ENCODE results near the gene HOXD11. TPM values are rescaled to one million over a fixed set of nuclear protein-coding genes. Genes with fewer than 3 reads are reported as not detected.
A peak's percentile ranks its signal among the peaks of the same experiment; 100 is the strongest.

The HOXD11 gene
- total and polyA plus RNA-seq, 2 donors (not counting 1 experiment from before 2014, with no cell fraction given): not detected

DNA sequence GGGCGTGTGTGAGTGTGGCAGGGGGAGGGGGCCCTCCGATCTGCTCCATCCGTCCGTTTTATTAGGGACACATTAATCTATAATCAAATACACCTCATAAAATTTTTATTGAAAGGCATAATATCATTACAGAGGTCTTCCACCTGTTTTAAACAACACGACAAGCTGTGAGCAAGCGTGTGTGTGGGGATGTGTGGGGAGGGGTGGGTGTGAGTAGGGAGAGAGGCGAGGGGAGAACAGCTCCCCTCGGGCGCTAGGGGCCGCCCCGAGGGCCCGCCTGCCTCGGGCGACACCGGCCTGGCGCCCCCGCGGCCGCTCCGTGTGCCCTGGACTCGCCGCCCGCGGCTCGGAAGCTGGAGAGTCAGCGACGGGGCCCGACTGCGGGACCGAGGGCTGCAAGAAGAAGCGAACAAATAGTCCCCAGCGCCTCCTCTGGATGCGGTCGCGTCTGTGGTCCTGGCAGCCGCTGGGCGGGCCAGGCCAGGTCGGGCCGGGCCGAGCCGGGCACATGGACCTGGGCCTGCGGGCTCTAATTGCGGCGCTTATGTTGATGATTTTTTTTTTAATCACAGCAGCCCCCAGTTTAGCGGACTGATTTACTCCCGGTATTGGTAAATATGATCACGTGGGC is 15.1 kb downstream of the HOXD11 start:
- peaks cover 2% of the 10 kb centered on the region for H3K9me3 Mint-ChIP-seq (ENCODE audit: insufficient read depth)
- peak; percentile 92 for TF ChIP-seq EZH2 (IDR thresholded peaks at IDR 0.05; ENCODE audit: borderline replicate concordance, insufficient read depth, low read depth, low read length, poor library complexity, severe bottlenecking)
- TF ChIP-seq, protein P1, sequence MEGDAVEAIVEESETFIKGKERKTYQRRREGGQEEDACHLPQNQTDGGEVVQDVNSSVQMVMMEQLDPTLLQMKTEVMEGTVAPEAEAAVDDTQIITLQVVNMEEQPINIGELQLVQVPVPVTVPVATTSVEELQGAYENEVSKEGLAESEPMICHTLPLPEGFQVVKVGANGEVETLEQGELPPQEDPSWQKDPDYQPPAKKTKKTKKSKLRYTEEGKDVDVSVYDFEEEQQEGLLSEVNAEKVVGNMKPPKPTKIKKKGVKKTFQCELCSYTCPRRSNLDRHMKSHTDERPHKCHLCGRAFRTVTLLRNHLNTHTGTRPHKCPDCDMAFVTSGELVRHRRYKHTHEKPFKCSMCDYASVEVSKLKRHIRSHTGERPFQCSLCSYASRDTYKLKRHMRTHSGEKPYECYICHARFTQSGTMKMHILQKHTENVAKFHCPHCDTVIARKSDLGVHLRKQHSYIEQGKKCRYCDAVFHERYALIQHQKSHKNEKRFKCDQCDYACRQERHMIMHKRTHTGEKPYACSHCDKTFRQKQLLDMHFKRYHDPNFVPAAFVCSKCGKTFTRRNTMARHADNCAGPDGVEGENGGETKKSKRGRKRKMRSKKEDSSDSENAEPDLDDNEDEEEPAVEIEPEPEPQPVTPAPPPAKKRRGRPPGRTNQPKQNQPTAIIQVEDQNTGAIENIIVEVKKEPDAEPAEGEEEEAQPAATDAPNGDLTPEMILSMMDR (IDR thresholded peaks at IDR 0.05): no peak
- peak overlapping the region; percentile 72 for H3K4me2 ChIP-seq (replicated peaks; ENCODE audit: low read depth, low read length, poor library complexity, severe bottlenecking)
- H2AFZ ChIP-seq (ENCODE audit: insufficient read depth, low read depth, low read length, poor library complexity, severe bottlenecking): peak overlapping the region; percentile 40
- ChIA-PET POLR2A (no interaction called here), CTCF (interaction anchor here (1.2 kb wide), 1 partner anchor 333 kb away, joined by 3 read pairs; no protein-coding TSS in a partner anchor)
- H3K9me3 ChIP-seq (ENCODE audit: control extremely low read depth in 1 of 3, control insufficient read depth in 2 of 3, insufficient read depth in 1 of 3, low read length in 2 of 3): peaks cover 0 to 51% (median 0%) of the 10 kb centered on the region in 3 donors
- no peak for DNase-seq
- no peaks in the 10 kb centered on the region for H3K79me2 ChIP-seq (ENCODE audit: control insufficient read depth, insufficient read depth, low read length)
- intact Hi-C loops (cut with micrococcal nuclease): no loop called here
- H3K4me1 ChIP-seq (ENCODE audit: control insufficient read depth in 2 of 2, insufficient read depth in 2 of 2, low read length in 2 of 2): peaks cover 5 to 35% of the 10 kb centered on the region in 2 donors
- no peak for ATAC-seq (ENCODE audit: low read depth)
- peaks cover 0 to 94% (median 75%) of the 10 kb centered on the region in 4 experiments for H3K27me3 ChIP-seq (replicated peaks in 1 of 4; ENCODE audit: control extremely low read depth in 1 of 4, control insufficient read depth in 3 of 4, insufficient read depth in 4 of 4, low read length in 3 of 4)
- peaks cover 78% of the 10 kb centered on the region for H3K27me3 Mint-ChIP-seq
- H3K4me3 Mint-ChIP-seq: peak overlapping the region; percentile 54
- H3K4me1 Mint-ChIP-seq: peaks cover 11% of the 10 kb centered on the region
- H3K4me3 ChIP-seq (ENCODE audit: control extremely low read depth in 1 of 5, extremely low read depth in 1 of 5, insufficient read depth in 1 of 5, low read depth in 2 of 5, low read length in 4 of 5): peak overlapping the region in 2 of 5 experiments; percentile 26 to 33
- WGBS (ENCODE audit: insufficient coverage): 8% methylated on average over 43 of the region's 47 CpGs
- no peak overlapping the region for H3K27ac Mint-ChIP-seq
- H3K9ac ChIP-seq (ENCODE audit: low read length): peak overlapping the region; percentile 26
- no peak overlapping the region for H3K27ac ChIP-seq (ENCODE audit: low read length in 2 of 2)
- H4K20me1 ChIP-seq (ENCODE audit: control insufficient read depth, insufficient read depth, low read length, poor library complexity, severe bottlenecking): no peaks in the 10 kb centered on the region
- H3K36me3 ChIP-seq (replicated peaks in 1 of 2; ENCODE audit: control extremely low read depth in 1 of 2, control insufficient read depth in 1 of 2, extremely low read depth in 1 of 2, insufficient read depth in 2 of 2, low read length in 1 of 2): no peaks in the 10 kb centered on the region

- peak within 1 kb of the TSS; percentile 54 for H3K4me3 Mint-ChIP-seq
- no peak within 1 kb of the TSS for H3K27ac Mint-ChIP-seq
Observed at GRCh38 chr2:176122683-176123410, 15.8 kb downstream of the HOXD11 start, which contains the start of gene HOXD9. HOXD9 (plus strand) TSS chr2:176122719; CDS start chr2:176122769, 50 bp downstream.

More at GRCh38 chr2:176122683-176123410, 15.8 kb downstream of the HOXD11 start, which contains the start of gene HOXD9:
- Histone ChIP-seq H3K9me3 (ENCODE audit: control extremely low read depth in 1 of 3, control insufficient read depth in 2 of 3, insufficient read depth in 1 of 3, low read length in 2 of 3) (peaks cover 0 to 44% (median 0%) of the 10 kb centered on the region in 3 donors), H3K27ac (ENCODE audit: low read length in 2 of 2) (no peak within 1 kb of the TSS), H3K4me2 (replicated peaks; ENCODE audit: low read depth, low read length, poor library complexity, severe bottlenecking) (peak within 1 kb of the TSS; percentile 72), H3K9ac (ENCODE audit: low read length) (peak within 1 kb of the TSS; percentile 26), H3K36me3 (replicated peaks in 1 of 2; ENCODE audit: control extremely low read depth in 1 of 2, control insufficient read depth in 1 of 2, extremely low read depth in 1 of 2, insufficient read depth in 2 of 2, low read length in 1 of 2) (no peaks in the 10 kb centered on the region), H3K4me1 (ENCODE audit: control insufficient read depth in 2 of 2, insufficient read depth in 2 of 2, low read length in 2 of 2) (peaks cover 5 to 40% of the 10 kb centered on the region in 2 donors), H3K79me2 (ENCODE audit: control insufficient read depth, insufficient read depth, low read length) (no peaks in the 10 kb centered on the region), H2AFZ (ENCODE audit: insufficient read depth, low read depth, low read length, poor library complexity, severe bottlenecking) (peak within 1 kb of the TSS; percentile 40), H3K27me3 (replicated peaks in 1 of 4; ENCODE audit: control extremely low read depth in 1 of 4, control insufficient read depth in 3 of 4, insufficient read depth in 4 of 4, low read length in 3 of 4) (peaks cover 0 to 91% (median 75%) of the 10 kb centered on the region in 4 experiments), H3K4me3 (ENCODE audit: control extremely low read depth in 1 of 5, extremely low read depth in 1 of 5, insufficient read depth in 1 of 5, low read depth in 2 of 5, low read length in 4 of 5) (peak within 1 kb of the TSS in 2 of 5 experiments; percentile 26 to 33), H4K20me1 (ENCODE audit: control insufficient read depth, insufficient read depth, low read length, poor library complexity, severe bottlenecking) (no peaks in the 10 kb centered on the region)
- no peak for TF ChIP-seq EZH2 (IDR thresholded peaks at IDR 0.05; ENCODE audit: borderline replicate concordance, insufficient read depth, low read depth, low read length, poor library complexity, severe bottlenecking)
- TF ChIP-seq, protein P1 (IDR thresholded peaks at IDR 0.05): no peak
- no peak for ATAC-seq (ENCODE audit: low read depth)
- WGBS (ENCODE audit: insufficient coverage): 8% methylated on average over 84 of the region's 84 CpGs
- peaks cover 2% of the 10 kb centered on the region for H3K9me3 Mint-ChIP-seq (ENCODE audit: insufficient read depth)
- ChIA-PET POLR2A (no interaction called here), CTCF (interaction anchor here (1.2 kb wide), 1 partner anchor 332 kb away, joined by 3 read pairs; no protein-coding TSS in a partner anchor)
- intact Hi-C loops (cut with micrococcal nuclease): no loop called here
- H3K27me3 Mint-ChIP-seq: peaks cover 79% of the 10 kb centered on the region
- no peak for DNase-seq
- H3K4me1 Mint-ChIP-seq: peaks cover 13% of the 10 kb centered on the region

Data from B cell (primary cell).